ENCODE data around the gene ADAM10.

ADAM10 gene

GRCh38 chr15:58715266-58715917, 34.1 kb downstream of the ADAM10 start:
- DNase-seq (ENCODE audit: low spot score) = no peak

DNA sequence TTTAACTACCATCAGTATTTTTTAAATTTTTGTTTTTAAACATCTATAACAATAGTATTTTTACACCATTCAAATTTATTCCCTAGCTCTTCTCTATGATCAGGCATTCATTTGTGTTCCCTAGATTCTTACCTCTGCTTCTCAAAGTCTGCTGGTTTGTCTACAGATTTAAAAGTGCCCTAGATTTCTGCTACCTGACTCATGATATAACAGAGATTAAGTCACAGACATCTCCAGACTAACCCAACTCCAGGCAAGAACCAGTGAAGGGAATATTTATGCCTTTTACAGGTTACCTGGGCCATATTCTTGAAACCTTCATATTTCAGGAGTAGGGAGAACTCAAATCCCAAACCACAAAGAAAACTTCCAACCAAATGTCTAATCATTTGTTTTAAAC, 38.8 kb downstream of the ADAM10 start:
- DNase-seq (ENCODE audit: low spot score) = no peak

DNA sequence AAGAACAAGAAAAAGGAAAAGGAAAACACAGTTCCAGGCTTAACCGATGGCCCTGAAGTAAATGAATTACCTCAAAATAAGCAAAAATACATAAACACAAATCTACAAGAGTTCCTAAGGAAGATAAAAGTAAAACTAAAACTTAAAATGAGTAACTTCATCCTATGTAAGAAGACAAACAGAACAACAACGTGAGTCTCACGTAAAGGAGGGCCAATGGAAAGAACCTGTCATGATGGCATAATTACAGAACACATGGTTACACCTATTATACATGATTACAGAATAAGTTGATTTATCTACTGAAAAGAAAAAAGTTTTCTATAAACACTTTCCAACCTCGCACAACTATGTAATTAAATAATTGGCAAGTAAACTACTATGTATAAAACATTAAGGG, 42.1 kb downstream of the ADAM10 start:
- DNase-seq (ENCODE audit: low spot score) = no peak

DNA sequence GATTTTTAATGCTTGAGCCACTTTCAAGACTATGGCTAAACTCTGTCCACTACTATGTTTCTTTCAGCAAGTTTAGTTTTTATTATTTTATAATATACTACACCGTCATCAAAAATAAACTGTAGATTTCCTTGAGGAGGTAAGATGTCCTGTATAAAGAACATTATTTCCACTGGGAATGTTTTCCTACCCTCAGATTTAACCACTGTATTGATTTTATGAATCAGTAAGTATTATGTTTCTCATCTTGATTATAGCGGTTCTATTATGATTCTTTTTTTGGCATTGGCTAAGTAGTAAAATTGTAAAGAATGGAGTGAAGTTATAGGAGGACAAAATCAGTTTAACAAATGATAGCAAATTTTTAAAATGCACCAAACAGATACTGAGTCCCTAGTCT, 44.4 kb downstream of the ADAM10 start:
- DNase-seq (ENCODE audit: low spot score) = no peak

DNA sequence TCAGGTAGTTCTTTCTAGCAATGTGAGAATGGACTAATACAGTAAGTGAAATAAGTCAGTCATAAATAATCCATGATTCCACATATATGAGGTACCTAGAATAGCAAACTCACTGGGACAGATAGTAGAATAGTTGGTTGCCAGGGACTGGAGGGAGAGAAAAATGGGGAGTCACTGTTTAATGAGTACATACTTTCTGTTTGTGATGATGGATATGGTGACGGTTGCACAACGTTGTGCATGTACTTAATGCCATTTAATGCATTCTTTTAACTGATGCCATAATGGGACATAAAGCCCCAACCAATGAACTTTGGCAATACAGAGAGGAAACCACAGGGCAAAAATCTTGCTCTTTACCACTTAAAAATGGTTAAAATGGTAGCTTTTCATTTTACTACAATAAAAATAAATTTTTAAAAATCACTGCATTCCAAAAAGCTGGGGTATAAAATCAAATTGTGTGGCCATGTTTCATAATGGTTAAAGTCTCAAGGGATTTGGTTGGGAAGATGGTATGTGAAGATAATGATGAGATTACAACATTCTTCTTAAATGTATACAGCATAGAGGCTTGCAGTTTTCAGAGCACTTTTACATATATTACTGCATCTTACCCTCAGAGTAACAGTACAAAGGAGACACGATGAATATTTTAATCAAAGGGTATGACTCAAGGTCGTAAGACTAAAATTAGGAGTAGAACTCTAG, 45.2 kb downstream of the ADAM10 start:
- DNase-seq (ENCODE audit: low spot score) = no peak

DNA sequence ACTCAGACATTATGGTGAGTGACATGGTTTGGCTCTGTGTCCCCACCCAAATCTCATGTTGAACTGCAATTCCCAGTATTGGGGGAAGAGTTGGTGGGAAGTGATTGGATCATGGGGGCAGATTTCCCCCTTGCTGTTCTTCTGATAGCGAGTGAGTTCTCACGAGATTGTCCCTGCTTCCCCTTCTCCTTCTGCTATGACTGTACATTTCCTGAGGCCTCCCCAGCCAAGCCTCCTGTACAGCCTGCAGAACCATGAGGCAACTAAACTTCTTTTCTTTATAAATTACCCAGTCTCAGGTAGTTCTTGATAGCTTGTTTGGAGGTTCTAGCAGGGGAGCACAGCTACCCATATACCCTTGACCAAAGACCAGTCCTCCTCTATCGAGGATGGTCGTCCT, 45.9 kb downstream of the ADAM10 start:
- no peak for DNase-seq (ENCODE audit: low spot score)

DNA sequence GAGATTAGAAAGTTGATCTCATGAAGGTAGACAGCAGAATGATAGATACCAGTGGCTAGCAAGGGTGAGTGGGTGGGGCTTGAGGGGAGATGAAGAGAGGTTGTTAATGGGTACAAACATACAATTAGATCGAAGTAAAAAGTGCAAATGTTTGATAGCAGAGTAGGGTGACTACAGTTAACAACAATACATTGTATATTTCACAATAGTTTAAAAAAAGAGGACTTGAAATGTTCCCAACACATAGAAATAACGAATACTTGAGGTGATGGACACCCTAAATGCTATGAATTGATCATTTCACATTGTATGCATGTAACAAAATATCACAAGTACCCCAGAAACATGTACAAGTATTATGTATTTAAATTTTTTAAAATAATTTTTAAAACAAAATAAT, 47.3 kb downstream of the ADAM10 start:
- no peak for DNase-seq (ENCODE audit: low spot score)

- DNase-seq (ENCODE audit: low spot score) = no peak
These were observed 48.1 kb downstream of the ADAM10 start for GRCh38 chr15:58701376-58701775.

- DNase-seq (ENCODE audit: low spot score) = no peak
These were observed 49.7 kb downstream of the ADAM10 start for GRCh38 chr15:58699769-58700168.

GRCh38 chr15:58698887-58699641, 50.4 kb downstream of the ADAM10 start:
- DNase-seq (ENCODE audit: low spot score) = no peak

GRCh38 chr15:58697220-58697619, 52.3 kb downstream of the ADAM10 start:
- DNase-seq (ENCODE audit: low spot score) = no peak

- DNase-seq (ENCODE audit: low spot score) = no peak
These were observed 52.8 kb downstream of the ADAM10 start for GRCh38 chr15:58696738-58697137.

DNA sequence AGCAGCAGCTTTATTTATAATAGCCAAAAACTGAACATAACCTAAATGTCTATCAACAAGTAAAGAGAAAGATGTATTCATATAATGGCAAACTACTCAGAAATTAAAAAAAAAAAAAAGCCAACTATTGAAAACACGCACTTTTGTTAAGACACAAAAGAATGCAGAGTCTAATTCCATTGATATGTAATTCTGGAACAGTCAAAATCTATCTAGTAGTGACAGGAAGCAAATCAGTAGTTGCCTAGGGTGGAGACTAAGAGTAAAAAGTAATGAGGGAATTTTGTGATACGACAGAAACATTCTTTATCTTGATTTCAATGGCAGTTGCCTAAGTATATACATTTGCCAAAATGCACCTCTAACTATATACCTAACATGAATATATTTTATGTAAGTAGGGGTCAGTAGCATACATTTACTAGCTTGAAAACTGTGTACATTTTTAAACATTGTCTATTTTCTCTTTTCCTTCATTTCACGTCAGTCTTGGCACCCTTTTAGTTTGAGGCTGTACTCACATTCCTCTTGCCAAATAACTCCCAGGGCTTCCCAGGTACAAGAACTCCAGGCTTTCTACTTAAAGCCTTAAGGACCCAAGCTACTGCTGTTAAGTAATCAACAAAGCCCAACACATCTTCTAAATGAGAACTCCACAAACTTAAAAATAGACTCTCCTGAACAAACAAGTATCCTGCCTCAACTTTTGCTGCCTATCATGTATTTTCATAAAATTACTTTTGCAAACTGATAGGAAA, 54.7 kb downstream of the ADAM10 start:
- no peak for DNase-seq (ENCODE audit: low spot score)

DNA sequence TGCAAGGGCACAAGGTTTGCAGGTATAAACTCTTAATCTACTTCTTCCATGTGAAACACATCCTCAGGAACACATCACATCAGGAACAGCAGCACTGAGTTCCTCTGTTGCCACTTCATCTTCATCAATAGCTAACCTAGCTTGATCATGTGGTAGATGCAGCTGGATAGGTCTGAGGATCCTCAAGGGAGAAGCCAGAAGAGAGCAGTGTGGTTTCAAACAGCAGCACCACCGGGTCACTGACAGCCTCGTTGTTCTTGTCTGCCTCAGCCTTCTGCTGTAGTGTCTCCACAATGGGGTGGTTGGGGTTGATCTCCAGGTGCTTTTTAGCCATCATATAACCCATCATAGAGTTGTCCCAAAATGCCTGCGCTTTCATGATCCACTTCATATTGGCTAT, 58.8 kb downstream of the ADAM10 start:
- no peak for DNase-seq (ENCODE audit: low spot score)

DNA sequence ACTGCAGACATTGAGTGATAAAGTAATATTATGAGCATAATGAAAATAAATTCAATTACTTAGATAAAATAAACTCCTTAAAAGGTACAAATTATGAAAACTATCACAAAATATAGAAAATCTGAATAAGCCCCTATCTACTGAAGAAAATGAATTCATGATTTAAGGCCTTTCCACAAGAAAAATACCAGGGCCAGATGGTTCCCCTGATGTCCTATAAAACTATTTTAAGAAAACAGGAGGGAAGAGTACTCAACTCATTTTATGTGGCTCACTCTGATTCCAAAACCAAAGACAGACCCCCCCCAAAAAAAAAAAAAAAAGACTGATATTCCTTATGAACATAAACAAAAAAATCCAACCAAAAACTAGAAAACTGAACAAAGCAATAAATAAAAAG, 59.9 kb downstream of the ADAM10 start:
- no peak for DNase-seq (ENCODE audit: low spot score)

- no peak for DNase-seq (ENCODE audit: low spot score)
These were observed 63.2 kb downstream of the ADAM10 start for GRCh38 chr15:58686286-58686685.

- no peak for DNase-seq (ENCODE audit: low spot score)
These were observed 64.8 kb downstream of the ADAM10 start for GRCh38 chr15:58684751-58685150.

GRCh38 chr15:58684036-58684710, 65.3 kb downstream of the ADAM10 start:
- no peak for DNase-seq (ENCODE audit: low spot score)

DNA sequence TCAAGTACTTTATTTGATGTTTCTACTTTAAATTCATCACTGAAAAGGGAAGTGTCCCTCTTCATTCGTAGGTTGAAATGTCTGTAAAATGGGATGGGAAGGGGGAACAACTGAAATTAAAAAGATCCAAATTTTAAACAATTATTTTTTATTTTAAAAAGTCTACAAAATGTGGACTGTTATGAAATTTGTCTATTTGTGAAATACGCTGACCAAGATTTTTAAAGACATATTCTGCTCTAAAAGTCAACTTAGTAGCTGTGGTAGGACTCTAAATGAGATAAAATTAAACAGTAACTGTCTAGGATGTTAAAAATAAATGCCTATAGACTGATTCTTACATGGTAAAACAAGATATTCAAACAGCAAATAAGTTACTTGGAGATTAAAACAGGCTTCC, 67.3 kb downstream of the ADAM10 start:
- no peak for DNase-seq (ENCODE audit: low spot score)

DNA sequence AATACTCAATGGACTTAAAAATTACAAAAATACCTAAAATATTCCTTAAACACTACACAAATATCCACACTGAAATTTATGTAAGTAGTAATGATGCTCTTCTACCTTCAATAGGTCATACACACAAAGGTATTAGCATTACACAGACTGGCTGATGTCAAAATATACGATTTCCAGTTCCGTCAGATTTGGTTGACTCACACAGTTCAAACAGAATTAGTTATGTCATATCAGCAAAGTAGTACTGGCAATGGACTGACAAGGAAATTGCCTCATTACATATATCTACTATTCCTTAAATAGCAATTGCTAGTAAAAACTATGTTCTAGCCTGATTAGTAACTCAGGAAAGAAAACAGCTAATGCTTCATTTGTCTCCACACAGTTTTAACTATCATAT, 70.8 kb downstream of the ADAM10 start:
- no peak for DNase-seq (ENCODE audit: low spot score)

DNA sequence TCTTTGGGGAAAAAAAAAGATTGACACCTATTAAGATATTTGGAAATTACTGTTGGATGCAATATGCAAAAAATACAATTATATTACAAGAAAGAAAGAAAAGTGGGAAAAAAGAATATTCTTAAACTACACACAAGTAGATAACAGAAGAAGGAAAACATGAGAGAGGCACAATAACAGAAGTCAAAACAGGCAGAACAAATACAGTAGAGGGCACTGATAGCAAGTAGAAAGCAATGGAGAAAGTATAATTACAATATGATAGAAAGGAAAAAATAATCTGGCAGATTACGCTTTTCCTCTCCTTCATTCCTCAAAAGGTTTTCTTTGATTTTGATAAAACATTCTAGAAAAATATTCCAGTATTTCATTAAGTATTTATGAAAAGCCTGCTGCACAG, 72.1 kb downstream of the ADAM10 start:
- DNase-seq (ENCODE audit: low spot score) = no peak

- no peak for DNase-seq (ENCODE audit: low spot score)
These were observed 72.7 kb downstream of the ADAM10 start for GRCh38 chr15:58676766-58677165.

All from left forelimb (tissue), 1 donor.